22Rv1 (cell line): ENCODE results near the gene CNIH3.

Experiments
- ZFX ChIP-seq: fragments of 450-650 bp; IDR thresholded peaks from 2 replicates; pipeline ENCODE4 v1.6.1; 2017; ENCODE audit warnings: antibody characterized with exemption, borderline replicate concordance
- TF ChIP-seq, protein P1 (sequence below): fragments of 450-650 bp; IDR thresholded peaks from 2 replicates; pipeline ENCODE4 v1.5.1; 2017; ENCODE audit warnings: mild to moderate bottlenecking

GRCh38 chr1:224637515-224637914 lies 21.4 kb downstream of the CNIH3 start:
- TF ChIP-seq, protein P1, sequence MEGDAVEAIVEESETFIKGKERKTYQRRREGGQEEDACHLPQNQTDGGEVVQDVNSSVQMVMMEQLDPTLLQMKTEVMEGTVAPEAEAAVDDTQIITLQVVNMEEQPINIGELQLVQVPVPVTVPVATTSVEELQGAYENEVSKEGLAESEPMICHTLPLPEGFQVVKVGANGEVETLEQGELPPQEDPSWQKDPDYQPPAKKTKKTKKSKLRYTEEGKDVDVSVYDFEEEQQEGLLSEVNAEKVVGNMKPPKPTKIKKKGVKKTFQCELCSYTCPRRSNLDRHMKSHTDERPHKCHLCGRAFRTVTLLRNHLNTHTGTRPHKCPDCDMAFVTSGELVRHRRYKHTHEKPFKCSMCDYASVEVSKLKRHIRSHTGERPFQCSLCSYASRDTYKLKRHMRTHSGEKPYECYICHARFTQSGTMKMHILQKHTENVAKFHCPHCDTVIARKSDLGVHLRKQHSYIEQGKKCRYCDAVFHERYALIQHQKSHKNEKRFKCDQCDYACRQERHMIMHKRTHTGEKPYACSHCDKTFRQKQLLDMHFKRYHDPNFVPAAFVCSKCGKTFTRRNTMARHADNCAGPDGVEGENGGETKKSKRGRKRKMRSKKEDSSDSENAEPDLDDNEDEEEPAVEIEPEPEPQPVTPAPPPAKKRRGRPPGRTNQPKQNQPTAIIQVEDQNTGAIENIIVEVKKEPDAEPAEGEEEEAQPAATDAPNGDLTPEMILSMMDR, result no peak
- TF ChIP-seq ZFX, result no peak
